ENCODE results near the gene CBR1.

GRCh38 chr21:36080386-36080785, 10.6 kb downstream of the CBR1 start:
- TF ChIP-seq, protein P1, sequence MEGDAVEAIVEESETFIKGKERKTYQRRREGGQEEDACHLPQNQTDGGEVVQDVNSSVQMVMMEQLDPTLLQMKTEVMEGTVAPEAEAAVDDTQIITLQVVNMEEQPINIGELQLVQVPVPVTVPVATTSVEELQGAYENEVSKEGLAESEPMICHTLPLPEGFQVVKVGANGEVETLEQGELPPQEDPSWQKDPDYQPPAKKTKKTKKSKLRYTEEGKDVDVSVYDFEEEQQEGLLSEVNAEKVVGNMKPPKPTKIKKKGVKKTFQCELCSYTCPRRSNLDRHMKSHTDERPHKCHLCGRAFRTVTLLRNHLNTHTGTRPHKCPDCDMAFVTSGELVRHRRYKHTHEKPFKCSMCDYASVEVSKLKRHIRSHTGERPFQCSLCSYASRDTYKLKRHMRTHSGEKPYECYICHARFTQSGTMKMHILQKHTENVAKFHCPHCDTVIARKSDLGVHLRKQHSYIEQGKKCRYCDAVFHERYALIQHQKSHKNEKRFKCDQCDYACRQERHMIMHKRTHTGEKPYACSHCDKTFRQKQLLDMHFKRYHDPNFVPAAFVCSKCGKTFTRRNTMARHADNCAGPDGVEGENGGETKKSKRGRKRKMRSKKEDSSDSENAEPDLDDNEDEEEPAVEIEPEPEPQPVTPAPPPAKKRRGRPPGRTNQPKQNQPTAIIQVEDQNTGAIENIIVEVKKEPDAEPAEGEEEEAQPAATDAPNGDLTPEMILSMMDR (conservative IDR thresholded peaks at IDR 0.05; ENCODE audit: low read depth, low read length), result no peak
- TF ChIP-seq EZH2 (IDR thresholded peaks at IDR 0.05; ENCODE audit: borderline replicate concordance, low read depth, low read length, poor library complexity, severe bottlenecking), result no peak

All from A673 (cell line).